ENCODE measurements around the gene P4HTM.
"Not testable (repeated sequence)": the region's sequence is repeated elsewhere in the genome, so short reads cannot be mapped to it uniquely, and the experiment has no call there.

The P4HTM gene

GRCh38 chr3:49007771-49008528 lies 17.9 kb downstream of the P4HTM start:
- Histone ChIP-seq H3K27me3 (ENCODE audit: insufficient read depth, poor library complexity, severe bottlenecking) (no peaks in the 10 kb centered on the region), H3K27ac (replicated peaks) (peak overlapping the region; percentile 89), H3K4me3 (replicated peaks; ENCODE audit: insufficient read depth, low read length) (peak overlapping the region; percentile 69)
- TF ChIP-seq GABPA (IDR thresholded peaks at IDR 0.05; ENCODE audit: low read depth), result no peak
- no peak for TF ChIP-seq REST (IDR thresholded peaks at IDR 0.05; ENCODE audit: insufficient replicate concordance, low read depth)
- no peak; the same call in 1 of the 2 replicates for TF ChIP-seq SPI1 (IDR thresholded peaks at IDR 0.05; ENCODE audit: borderline replicate concordance, low read depth)
- TF ChIP-seq CTCF (IDR thresholded peaks at IDR 0.05; ENCODE audit: insufficient read depth, low read length), result no peak
- no peak for TF ChIP-seq POLR2AphosphoS5 (IDR thresholded peaks at IDR 0.05; ENCODE audit: low read depth)
- peak; percentile 77 to 89 for DNase-seq (ENCODE audit: low read depth in 1 of 2, low spot score in 1 of 2)

- H3K27me3 ChIP-seq (ENCODE audit: insufficient read depth, poor library complexity, severe bottlenecking); DNase-seq (ENCODE audit: low read depth in 1 of 2, low spot score in 1 of 2): not testable (repeated sequence)
- H3K4me3 ChIP-seq (replicated peaks; ENCODE audit: insufficient read depth, low read length), result peak overlapping the region; percentile 69
- H3K27ac ChIP-seq (replicated peaks), result peak overlapping the region; percentile 89; the same call in 1 of the 2 replicates
Measured at GRCh38 chr3:49008627-49009026, 18.6 kb downstream of the P4HTM start.

GRCh38 chr3:49009396-49009795 lies 19.4 kb downstream of the P4HTM start:
- TF ChIP-seq GABPA (IDR thresholded peaks at IDR 0.05; ENCODE audit: low read depth), result no peak
- TF ChIP-seq SPI1 (IDR thresholded peaks at IDR 0.05; ENCODE audit: borderline replicate concordance, low read depth), result no peak
- no peak for TF ChIP-seq REST (IDR thresholded peaks at IDR 0.05; ENCODE audit: insufficient replicate concordance, low read depth)
- TF ChIP-seq POLR2AphosphoS5 (IDR thresholded peaks at IDR 0.05; ENCODE audit: low read depth), result no peak
- TF ChIP-seq CTCF (IDR thresholded peaks at IDR 0.05; ENCODE audit: insufficient read depth, low read length), result no peak
- Histone ChIP-seq H3K4me3 (replicated peaks; ENCODE audit: insufficient read depth, low read length) (no peak overlapping the region), H3K27ac (replicated peaks) (no peak overlapping the region), H3K27me3 (ENCODE audit: insufficient read depth, poor library complexity, severe bottlenecking) (no peaks in the 10 kb centered on the region)
- DNase-seq (ENCODE audit: low read depth in 1 of 2, low spot score in 1 of 2), result no peak

GRCh38 chr3:49012441-49013017 lies 22.5 kb downstream of the P4HTM start:
- Histone ChIP-seq H3K27me3 (ENCODE audit: insufficient read depth, poor library complexity, severe bottlenecking) (no peaks in the 10 kb centered on the region), H3K27ac (replicated peaks) (no peak overlapping the region)

More at GRCh38 chr3:49012441-49013017, 22.5 kb downstream of the P4HTM start:
- DNase-seq (ENCODE audit: low read depth in 1 of 2, low spot score in 1 of 2), result no peak
- H3K4me3 ChIP-seq (replicated peaks; ENCODE audit: insufficient read depth, low read length), result no peak overlapping the region
- TF ChIP-seq GABPA (IDR thresholded peaks at IDR 0.05; ENCODE audit: low read depth), result no peak
- TF ChIP-seq REST (IDR thresholded peaks at IDR 0.05; ENCODE audit: insufficient replicate concordance, low read depth), result no peak
- TF ChIP-seq POLR2AphosphoS5 (IDR thresholded peaks at IDR 0.05; ENCODE audit: low read depth), result no peak
- TF ChIP-seq SPI1 (IDR thresholded peaks at IDR 0.05; ENCODE audit: borderline replicate concordance, low read depth), result no peak
- no peak for TF ChIP-seq CTCF (IDR thresholded peaks at IDR 0.05; ENCODE audit: insufficient read depth, low read length)
